HL-60 (cell line): ENCODE results near the gene IRF7.

Source experiments
- DNase-seq, 2 experiments: peaks; one replicate each; pipeline ENCODE4 v3.0.0-alpha.2; 2010 to 2020; ENCODE audit warnings: low read depth in 1 of 2, low spot score in 1 of 2
- H3K27ac ChIP-seq: fragments of 250-450 bp; sonication (Bioruptor Pico); replicated peaks from 2 replicates; pipeline ENCODE4 v1.5.1; 2020; ENCODE audit warnings: mild to moderate bottlenecking, moderate library complexity
- H3K27me3 ChIP-seq: fragments of 250-450 bp; sonication (Bioruptor Pico); 2 replicates; pipeline ENCODE4 v1.5.1; 2021; ENCODE audit warnings: mild to moderate bottlenecking, moderate library complexity; ENCODE audit not compliant: insufficient read depth, poor library complexity, severe bottlenecking
- H3K4me3 ChIP-seq: replicated peaks from 2 replicates; pipeline ENCODE4 v1.5.1; 2011; ENCODE audit warnings: mild to moderate bottlenecking, control low read depth, low read length; ENCODE audit not compliant: insufficient read depth
- CTCF ChIP-seq: IDR thresholded peaks from one replicate; pipeline ENCODE4 v1.5.1; 2011; ENCODE audit warnings: low read length, control low read depth, inconsistent platforms; ENCODE audit not compliant: insufficient read depth
- GABPA ChIP-seq: IDR thresholded peaks from 2 replicates; pipeline ENCODE4 v1.6.1; 2012; ENCODE audit warnings: low read depth
- POLR2AphosphoS5 ChIP-seq: IDR thresholded peaks from 2 replicates; pipeline ENCODE4 v1.6.1; 2012; ENCODE audit warnings: low read depth
- REST ChIP-seq: IDR thresholded peaks from 2 replicates; pipeline ENCODE4 v1.6.1; 2012; ENCODE audit warnings: low read depth; ENCODE audit not compliant: insufficient replicate concordance
- SPI1 ChIP-seq: IDR thresholded peaks from 2 replicates; pipeline ENCODE4 v1.6.1; 2012; ENCODE audit warnings: low read depth, mild to moderate bottlenecking, borderline replicate concordance

The IRF7 gene

GRCh38 chr11:617912-618682, 2.3 kb upstream of the IRF7 start:
- no peak overlapping the region for H3K27ac ChIP-seq
- DNase-seq, result no peak
- TF ChIP-seq REST (no peak), POLR2AphosphoS5 (no peak), SPI1 (no peak), GABPA (no peak), CTCF (no peak)
- no peak overlapping the region for H3K4me3 ChIP-seq
- no peaks in the 10 kb centered on the region for H3K27me3 ChIP-seq

- TF ChIP-seq REST (no peak), POLR2AphosphoS5 (no peak), SPI1 (no peak), GABPA (no peak), CTCF (no peak)
- Histone ChIP-seq H3K4me3 (no peak overlapping the region), H3K27ac (no peak overlapping the region), H3K27me3 (no peaks in the 10 kb centered on the region)
- no peak for DNase-seq
Observed at GRCh38 chr11:617199-617911, 1.6 kb upstream of the IRF7 start.

- Histone ChIP-seq H3K27ac (peak overlapping the region; percentile 89), H3K27me3 (no peaks in the 10 kb centered on the region), H3K4me3 (peak overlapping the region; percentile 69)
- peak in 1 of 2 experiments; percentile 60 for DNase-seq
- TF ChIP-seq SPI1 (peak; percentile 63; the same call in 1 of the 2 replicates), POLR2AphosphoS5 (peak; percentile 45; the same call in 1 of the 2 replicates), REST (no peak)
Observed at GRCh38 chr11:616320-617198, 809 bp upstream of the IRF7 start.
